HUES6 (cell line): Measurements from ENCODE around the gene TMEM151B.
"Not testable (repeated sequence)": the region's sequence is repeated elsewhere in the genome, so short reads cannot be mapped to it uniquely, and the experiment has no call there.

Experiments used
- H3K27ac ChIP-seq: 2 replicates; pipeline ENCODE4 v1.7.0; 2013; ENCODE audit warnings: low read depth, mild to moderate bottlenecking, low read length, inconsistent platforms
- H3K27me3 ChIP-seq: 2 replicates; pipeline ENCODE4 v1.6.1; 2013; ENCODE audit warnings: low read length; ENCODE audit not compliant: control insufficient read depth, insufficient read depth
- H3K36me3 ChIP-seq: 2 replicates; pipeline ENCODE4 v1.6.1; 2013; ENCODE audit warnings: low read length; ENCODE audit not compliant: control insufficient read depth, insufficient read depth
- H3K4me1 ChIP-seq: 2 replicates; pipeline ENCODE4 v1.6.1; 2013; ENCODE audit warnings: low read length; ENCODE audit not compliant: control insufficient read depth, insufficient read depth
- H3K4me3 ChIP-seq: 2 replicates; pipeline ENCODE4 v1.5.1; 2013; ENCODE audit warnings: low read depth, low read length
- H3K9ac ChIP-seq: one replicate; pipeline ENCODE4 v1.6.1; 2013; ENCODE audit warnings: mild to moderate bottlenecking, low read length
- H3K9me3 ChIP-seq: 2 replicates; pipeline ENCODE4 v1.6.1; 2013; ENCODE audit warnings: low read depth, low read length; ENCODE audit not compliant: control insufficient read depth, insufficient read depth

The TMEM151B gene

GRCh38 chr6:44312901-44313788 is 42.9 kb downstream of the TMEM151B start, which contains the start of gene AARS2:
Gene AARS2 (minus strand): TSS chr6:44313347. CDS start chr6:44313323, 24 bp downstream.
- Histone ChIP-seq H3K4me3 (peak within 1 kb of the TSS; percentile 79), H3K27ac (peak within 1 kb of the TSS; percentile 78), H3K36me3 (peaks cover 37% of the 10 kb centered on the region), H3K9me3 (no peaks in the 10 kb centered on the region), H3K27me3 (no peaks in the 10 kb centered on the region), H3K9ac (peak within 1 kb of the TSS; percentile 92), H3K4me1 (peaks cover 4% of the 10 kb centered on the region; the same call in 1 of the 2 replicates)

GRCh38 chr6:44314657-44315056 is 44.4 kb downstream of the TMEM151B start:
- not testable (repeated sequence) for H3K4me3 ChIP-seq, H3K9ac ChIP-seq, H3K9me3 ChIP-seq, H3K4me1 ChIP-seq, H3K27ac ChIP-seq, H3K27me3 ChIP-seq
- H3K36me3 ChIP-seq, result peaks cover 25% of the 10 kb centered on the region

- no peak overlapping the region for H3K27ac ChIP-seq
- H3K9me3 ChIP-seq, result no peaks in the 10 kb centered on the region
- H3K4me3 ChIP-seq, result no peak overlapping the region
- no peak overlapping the region for H3K9ac ChIP-seq
- H3K36me3 ChIP-seq, result peaks cover 16% of the 10 kb centered on the region
- peaks cover 13% of the 10 kb centered on the region for H3K27me3 ChIP-seq
- peaks cover 4% of the 10 kb centered on the region; the same call in 1 of the 2 replicates for H3K4me1 ChIP-seq
Measured at GRCh38 chr6:44315516-44315915, 45.3 kb downstream of the TMEM151B start.

- Histone ChIP-seq H3K9ac (no peak overlapping the region), H3K27me3 (peaks cover 13% of the 10 kb centered on the region), H3K9me3 (no peaks in the 10 kb centered on the region), H3K36me3 (peaks cover 12% of the 10 kb centered on the region), H3K4me1 (peaks cover 4% of the 10 kb centered on the region; the same call in 1 of the 2 replicates), H3K27ac (no peak overlapping the region), H3K4me3 (no peak overlapping the region)
Measured at GRCh38 chr6:44315951-44316350, 45.7 kb downstream of the TMEM151B start.

GRCh38 chr6:44316481-44316880 is 46.2 kb downstream of the TMEM151B start:
- no peaks in the 10 kb centered on the region for H3K9me3 ChIP-seq
- no peak overlapping the region for H3K9ac ChIP-seq
- H3K4me3 ChIP-seq, result no peak overlapping the region
- peaks cover 4% of the 10 kb centered on the region; the same call in 1 of the 2 replicates for H3K4me1 ChIP-seq
- H3K27ac ChIP-seq, result no peak overlapping the region
- H3K36me3 ChIP-seq, result peaks cover 6% of the 10 kb centered on the region
- peaks cover 13% of the 10 kb centered on the region for H3K27me3 ChIP-seq

- H3K36me3 ChIP-seq, H3K4me3 ChIP-seq, H3K4me1 ChIP-seq, H3K27ac ChIP-seq, H3K9ac ChIP-seq, H3K9me3 ChIP-seq: not testable (repeated sequence)
- H3K27me3 ChIP-seq, result peaks cover 13% of the 10 kb centered on the region
Measured at GRCh38 chr6:44317136-44317631, 46.9 kb downstream of the TMEM151B start.

GRCh38 chr6:44321210-44321609 is 51.0 kb downstream of the TMEM151B start:
- Histone ChIP-seq H3K27me3 (peaks cover 13% of the 10 kb centered on the region), H3K9me3 (no peaks in the 10 kb centered on the region)

GRCh38 chr6:44327096-44327495 is 56.8 kb downstream of the TMEM151B start:
- no peaks in the 10 kb centered on the region for H3K36me3 ChIP-seq

More at GRCh38 chr6:44321210-44321609, 51.0 kb downstream of the TMEM151B start:
- no peak overlapping the region for H3K4me3 ChIP-seq
- H3K9ac ChIP-seq, result no peak overlapping the region
- H3K36me3 ChIP-seq, result no peaks in the 10 kb centered on the region
- H3K27ac ChIP-seq, result no peak overlapping the region
- peaks cover 4% of the 10 kb centered on the region; the same call in 1 of the 2 replicates for H3K4me1 ChIP-seq

GRCh38 chr6:44327760-44328159 is 57.5 kb downstream of the TMEM151B start:
- H3K9ac ChIP-seq, result peak overlapping the region; percentile 9
- peaks cover 11% of the 10 kb centered on the region for H3K27me3 ChIP-seq

More at GRCh38 chr6:44327096-44327495, 56.8 kb downstream of the TMEM151B start:
- H3K4me3 ChIP-seq, result no peak overlapping the region
- no peak overlapping the region for H3K9ac ChIP-seq
- no peak overlapping the region for H3K27ac ChIP-seq
- no peaks in the 10 kb centered on the region for H3K9me3 ChIP-seq
- H3K27me3 ChIP-seq, result peaks cover 11% of the 10 kb centered on the region
- peaks cover 15% of the 10 kb centered on the region for H3K4me1 ChIP-seq

GRCh38 chr6:44328203-44328602 is 58.0 kb downstream of the TMEM151B start:
- peaks cover 11% of the 10 kb centered on the region for H3K27me3 ChIP-seq
- not testable (repeated sequence) for H3K9me3 ChIP-seq, H3K36me3 ChIP-seq
- peak overlapping the region; percentile 26; the same call in 1 of the 2 replicates for H3K4me3 ChIP-seq
- peak overlapping the region; percentile 43 for H3K9ac ChIP-seq
- peaks cover 15% of the 10 kb centered on the region for H3K4me1 ChIP-seq
- 0 out of 2 replicates have a peak overlapping the region, but pooled peaks have one; percentile 13 for H3K27ac ChIP-seq

More at GRCh38 chr6:44327760-44328159, 57.5 kb downstream of the TMEM151B start:
- Histone ChIP-seq H3K36me3 (no peaks in the 10 kb centered on the region), H3K4me1 (peaks cover 15% of the 10 kb centered on the region), H3K4me3 (peak overlapping the region; percentile 26; the same call in 1 of the 2 replicates), H3K27ac (peak overlapping the region; percentile 13; the same call in 1 of the 2 replicates), H3K9me3 (no peaks in the 10 kb centered on the region)

GRCh38 chr6:44329858-44330257 is 59.6 kb downstream of the TMEM151B start:
- Histone ChIP-seq H3K9me3 (no peaks in the 10 kb centered on the region), H3K27ac (no peak overlapping the region), H3K4me3 (no peak overlapping the region), H3K36me3 (no peaks in the 10 kb centered on the region), H3K9ac (no peak overlapping the region), H3K27me3 (peaks cover 11% of the 10 kb centered on the region), H3K4me1 (peaks cover 15% of the 10 kb centered on the region)
